Measurements from ENCODE around the gene KRTAP5-5.
"Not testable (repeated sequence)": the region's sequence is repeated elsewhere in the genome, so short reads cannot be mapped to it uniquely, and the experiment has no call there.

The KRTAP5-5 gene

GRCh38 chr11:1592628-1593027, 36.9 kb upstream of the KRTAP5-5 start:
- TF ChIP-seq ZNF274 (IDR thresholded peaks at IDR 0.05; ENCODE audit: low read depth, low read length), result no peak
- no peak for TF ChIP-seq SUZ12 (IDR thresholded peaks at IDR 0.05; ENCODE audit: extremely low read depth, insufficient read depth, insufficient read length)
- no peak for TF ChIP-seq YY1 (IDR thresholded peaks at IDR 0.05; ENCODE audit: insufficient read depth, insufficient read length)
- H3K4me3 ChIP-seq (ENCODE audit: insufficient read length, low read depth), result no peak overlapping the region
- H3K9me3 ChIP-seq (ENCODE audit: insufficient read depth, low read length), result peaks cover 7% of the 10 kb centered on the region; the same call in 1 of the 2 replicates
- peaks cover 4% of the 10 kb centered on the region for H3K27me3 ChIP-seq (ENCODE audit: insufficient read depth, insufficient read length)
- DNase-seq (ENCODE audit: low read depth, low spot score), result no peak
- no peak overlapping the region for H3K9ac ChIP-seq (ENCODE audit: insufficient read length, low read depth)
- H3K36me3 ChIP-seq (ENCODE audit: insufficient read depth, insufficient read length, low read length), result no peaks in the 10 kb centered on the region
- H3K4me1 ChIP-seq (ENCODE audit: insufficient read depth, insufficient read length), result peaks cover 8% of the 10 kb centered on the region

- H3K9me3 ChIP-seq (ENCODE audit: insufficient read depth, low read length); H3K4me3 ChIP-seq (ENCODE audit: insufficient read length, low read depth); H3K27me3 ChIP-seq (ENCODE audit: insufficient read depth, insufficient read length); H3K9ac ChIP-seq (ENCODE audit: insufficient read length, low read depth); H3K4me1 ChIP-seq (ENCODE audit: insufficient read depth, insufficient read length); H3K36me3 ChIP-seq (ENCODE audit: insufficient read depth, insufficient read length, low read length); DNase-seq (ENCODE audit: low read depth, low spot score): not testable (repeated sequence)
Observed at GRCh38 chr11:1595994-1596575, 33.5 kb upstream of the KRTAP5-5 start.

GRCh38 chr11:1596576-1597121, 32.9 kb upstream of the KRTAP5-5 start:
- H3K9ac ChIP-seq (ENCODE audit: insufficient read length, low read depth), result peak overlapping the region; percentile 63
- not testable (repeated sequence) for H3K9me3 ChIP-seq (ENCODE audit: insufficient read depth, low read length); H3K4me1 ChIP-seq (ENCODE audit: insufficient read depth, insufficient read length); DNase-seq (ENCODE audit: low read depth, low spot score); H3K36me3 ChIP-seq (ENCODE audit: insufficient read depth, insufficient read length, low read length); H3K27me3 ChIP-seq (ENCODE audit: insufficient read depth, insufficient read length); H3K4me3 ChIP-seq (ENCODE audit: insufficient read length, low read depth)

- no peak for TF ChIP-seq SUZ12 (IDR thresholded peaks at IDR 0.05; ENCODE audit: extremely low read depth, insufficient read depth, insufficient read length)
- peaks cover 4% of the 10 kb centered on the region for H3K27me3 ChIP-seq (ENCODE audit: insufficient read depth, insufficient read length)
- no peaks in the 10 kb centered on the region for H3K36me3 ChIP-seq (ENCODE audit: insufficient read depth, insufficient read length, low read length)
- no peak for DNase-seq (ENCODE audit: low read depth, low spot score)
- H3K4me3 ChIP-seq (ENCODE audit: insufficient read length, low read depth), result no peak overlapping the region
- no peak overlapping the region for H3K9ac ChIP-seq (ENCODE audit: insufficient read length, low read depth)
- H3K4me1 ChIP-seq (ENCODE audit: insufficient read depth, insufficient read length), result peaks cover 8% of the 10 kb centered on the region
- no peaks in the 10 kb centered on the region for H3K9me3 ChIP-seq (ENCODE audit: insufficient read depth, low read length)
Observed at GRCh38 chr11:1597331-1597993, 32.1 kb upstream of the KRTAP5-5 start.

GRCh38 chr11:1597994-1598380, 31.6 kb upstream of the KRTAP5-5 start, which contains the start of gene KRTAP5-2:
TSS of gene KRTAP5-2 (minus strand) at chr11:1598294. CDS start at chr11:1598250, 44 bp downstream.
- Histone ChIP-seq H3K36me3 (ENCODE audit: insufficient read depth, insufficient read length, low read length) (no peaks in the 10 kb centered on the region), H3K4me3 (ENCODE audit: insufficient read length, low read depth) (no peak within 1 kb of the TSS), H3K9ac (ENCODE audit: insufficient read length, low read depth) (no peak within 1 kb of the TSS), H3K27me3 (ENCODE audit: insufficient read depth, insufficient read length) (peaks cover 4% of the 10 kb centered on the region), H3K9me3 (ENCODE audit: insufficient read depth, low read length) (no peaks in the 10 kb centered on the region), H3K4me1 (ENCODE audit: insufficient read depth, insufficient read length) (peaks cover 8% of the 10 kb centered on the region)
- TF ChIP-seq YY1 (IDR thresholded peaks at IDR 0.05; ENCODE audit: insufficient read depth, insufficient read length) (no peak), ZNF274 (IDR thresholded peaks at IDR 0.05; ENCODE audit: low read depth, low read length) (no peak), SUZ12 (IDR thresholded peaks at IDR 0.05; ENCODE audit: extremely low read depth, insufficient read depth, insufficient read length) (no peak)
- DNase-seq (ENCODE audit: low read depth, low spot score), result no peak

GRCh38 chr11:1598406-1598805, 31.2 kb upstream of the KRTAP5-5 start:
- not testable (repeated sequence) for H3K9me3 ChIP-seq (ENCODE audit: insufficient read depth, low read length); H3K9ac ChIP-seq (ENCODE audit: insufficient read length, low read depth); H3K27me3 ChIP-seq (ENCODE audit: insufficient read depth, insufficient read length); H3K36me3 ChIP-seq (ENCODE audit: insufficient read depth, insufficient read length, low read length); H3K4me1 ChIP-seq (ENCODE audit: insufficient read depth, insufficient read length); DNase-seq (ENCODE audit: low read depth, low spot score); H3K4me3 ChIP-seq (ENCODE audit: insufficient read length, low read depth)

GRCh38 chr11:1598816-1599215, 30.8 kb upstream of the KRTAP5-5 start:
- no peak for DNase-seq (ENCODE audit: low read depth, low spot score)
- Histone ChIP-seq H3K4me3 (ENCODE audit: insufficient read length, low read depth) (no peak overlapping the region), H3K36me3 (ENCODE audit: insufficient read depth, insufficient read length, low read length) (no peaks in the 10 kb centered on the region), H3K4me1 (ENCODE audit: insufficient read depth, insufficient read length) (peaks cover 8% of the 10 kb centered on the region), H3K9me3 (ENCODE audit: insufficient read depth, low read length) (no peaks in the 10 kb centered on the region), H3K27me3 (ENCODE audit: insufficient read depth, insufficient read length) (peaks cover 4% of the 10 kb centered on the region), H3K9ac (ENCODE audit: insufficient read length, low read depth) (no peak overlapping the region)
- TF ChIP-seq SUZ12 (IDR thresholded peaks at IDR 0.05; ENCODE audit: extremely low read depth, insufficient read depth, insufficient read length), result no peak
- TF ChIP-seq YY1 (IDR thresholded peaks at IDR 0.05; ENCODE audit: insufficient read depth, insufficient read length), result no peak
- no peak for TF ChIP-seq ZNF274 (IDR thresholded peaks at IDR 0.05; ENCODE audit: low read depth, low read length)

- Histone ChIP-seq H3K4me1 (ENCODE audit: insufficient read depth, insufficient read length) (peaks cover 8% of the 10 kb centered on the region), H3K27me3 (ENCODE audit: insufficient read depth, insufficient read length) (peaks cover 8% of the 10 kb centered on the region), H3K36me3 (ENCODE audit: insufficient read depth, insufficient read length, low read length) (no peaks in the 10 kb centered on the region), H3K4me3 (ENCODE audit: insufficient read length, low read depth) (no peak overlapping the region), H3K9me3 (ENCODE audit: insufficient read depth, low read length) (no peaks in the 10 kb centered on the region), H3K9ac (ENCODE audit: insufficient read length, low read depth) (no peak overlapping the region)
- TF ChIP-seq SUZ12 (IDR thresholded peaks at IDR 0.05; ENCODE audit: extremely low read depth, insufficient read depth, insufficient read length), result no peak
- no peak for TF ChIP-seq YY1 (IDR thresholded peaks at IDR 0.05; ENCODE audit: insufficient read depth, insufficient read length)
- TF ChIP-seq ZNF274 (IDR thresholded peaks at IDR 0.05; ENCODE audit: low read depth, low read length), result no peak
- no peak for DNase-seq (ENCODE audit: low read depth, low spot score)
Observed at GRCh38 chr11:1600626-1601025, 28.9 kb upstream of the KRTAP5-5 start.

GRCh38 chr11:1601663-1602062, 27.9 kb upstream of the KRTAP5-5 start:
- not testable (repeated sequence) for H3K9me3 ChIP-seq (ENCODE audit: insufficient read depth, low read length); H3K4me3 ChIP-seq (ENCODE audit: insufficient read length, low read depth); DNase-seq (ENCODE audit: low read depth, low spot score); H3K4me1 ChIP-seq (ENCODE audit: insufficient read depth, insufficient read length); H3K9ac ChIP-seq (ENCODE audit: insufficient read length, low read depth); H3K36me3 ChIP-seq (ENCODE audit: insufficient read depth, insufficient read length, low read length)
- peaks cover 16% of the 10 kb centered on the region for H3K27me3 ChIP-seq (ENCODE audit: insufficient read depth, insufficient read length)

Data from NT2/D1 (cell line).